ENCODE measurements around the gene HOXD4.

HOXD4 gene

DNA sequence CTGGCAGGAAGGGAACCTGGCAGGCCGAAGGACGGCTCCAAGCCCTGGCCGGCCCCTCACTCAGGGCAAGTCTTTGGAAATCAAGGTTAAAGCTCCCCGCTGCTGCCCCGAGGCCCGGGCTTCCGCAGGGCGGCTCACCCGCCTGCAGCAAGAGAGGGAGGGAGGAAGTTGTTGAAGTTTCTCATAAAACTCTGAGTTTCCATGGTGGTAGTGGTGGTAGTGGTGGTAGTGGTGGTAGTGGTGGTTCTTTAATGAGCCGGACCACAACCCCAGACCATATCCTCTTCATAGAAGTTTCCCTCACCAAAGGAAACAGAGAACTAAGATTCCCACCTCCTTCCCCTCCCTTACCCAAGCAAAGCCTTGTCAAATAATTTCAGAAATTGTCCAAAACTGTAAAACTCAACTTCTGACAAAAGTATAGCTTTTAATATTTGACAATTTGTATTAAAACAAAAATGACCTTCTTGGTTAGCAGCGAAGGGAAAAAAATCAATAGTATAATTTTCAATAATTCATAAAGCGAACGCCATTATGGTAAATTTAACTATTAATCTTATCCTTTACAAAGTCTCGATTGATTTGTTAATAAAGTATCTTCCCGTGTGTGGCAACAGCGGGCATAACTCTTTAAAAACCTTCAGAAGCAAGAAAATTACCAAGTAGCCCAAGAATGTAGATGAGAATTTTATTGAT lies 36.3 kb upstream of the HOXD4 start:
- DNase-seq, result no peak

GRCh38 chr2:176115883-176116813 lies 35.2 kb upstream of the HOXD4 start, which contains the start of gene HOXD10:
Gene HOXD10 (plus strand): TSS chr2:176116778. CDS start chr2:176116834, 56 bp downstream.
- DNase-seq, result no peak

DNA sequence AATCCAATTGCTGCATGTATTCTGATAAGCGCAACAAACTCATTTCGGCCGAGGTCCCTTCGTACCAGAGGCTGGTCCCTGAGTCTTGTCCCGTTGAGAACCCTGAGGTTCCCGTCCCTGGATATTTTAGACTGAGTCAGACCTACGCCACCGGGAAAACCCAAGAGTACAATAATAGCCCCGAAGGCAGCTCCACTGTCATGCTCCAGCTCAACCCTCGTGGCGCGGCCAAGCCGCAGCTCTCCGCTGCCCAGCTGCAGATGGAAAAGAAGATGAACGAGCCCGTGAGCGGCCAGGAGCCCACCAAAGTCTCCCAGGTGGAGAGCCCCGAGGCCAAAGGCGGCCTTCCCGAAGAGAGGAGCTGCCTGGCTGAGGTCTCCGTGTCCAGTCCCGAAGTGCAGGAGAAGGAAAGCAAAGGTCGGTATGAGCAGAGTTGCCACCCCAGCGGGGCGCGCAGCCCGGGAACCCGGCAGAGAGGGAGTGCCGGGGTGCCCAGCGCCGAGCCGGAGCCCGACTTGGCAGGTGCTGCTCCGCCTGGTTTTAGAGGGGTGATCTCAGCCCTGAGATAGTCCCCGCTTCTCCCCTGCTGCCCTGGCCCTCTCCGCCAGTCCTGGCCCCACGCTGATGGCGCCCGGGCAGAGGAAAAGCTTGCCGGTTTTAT lies 34.1 kb upstream of the HOXD4 start:
- DNase-seq, result no peak

DNA sequence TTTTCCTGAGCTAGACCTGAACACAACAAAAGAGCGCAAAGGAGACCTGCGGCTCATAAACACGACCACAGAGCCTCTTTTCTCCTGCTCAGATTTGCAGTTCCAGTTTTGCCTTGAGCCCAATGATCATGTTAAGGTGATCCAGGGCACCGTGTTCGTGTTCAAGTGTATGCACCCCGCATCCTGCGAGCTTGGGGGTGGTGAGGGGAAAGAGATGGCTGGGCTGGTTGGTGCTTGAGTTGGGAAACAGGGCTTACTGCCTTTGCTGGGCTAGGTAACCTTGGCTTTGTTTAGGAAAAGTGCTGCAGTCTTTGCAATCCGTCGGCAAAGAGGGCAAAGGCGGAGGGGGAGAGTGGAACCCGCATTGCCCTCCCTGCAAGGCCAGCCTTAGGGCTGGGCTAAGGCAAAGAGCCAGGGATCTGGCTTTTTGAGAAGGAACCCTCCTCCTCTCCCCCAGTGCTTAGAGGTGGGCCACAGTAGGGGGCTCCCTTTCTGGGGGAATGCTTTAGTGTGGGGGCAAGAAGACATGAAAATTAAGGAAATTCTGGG lies 33.5 kb upstream of the HOXD4 start:
- DNase-seq, result no peak

- peak; percentile 39 for DNase-seq
Observed at GRCh38 chr2:176118601-176119339, 32.6 kb upstream of the HOXD4 start.

DNA sequence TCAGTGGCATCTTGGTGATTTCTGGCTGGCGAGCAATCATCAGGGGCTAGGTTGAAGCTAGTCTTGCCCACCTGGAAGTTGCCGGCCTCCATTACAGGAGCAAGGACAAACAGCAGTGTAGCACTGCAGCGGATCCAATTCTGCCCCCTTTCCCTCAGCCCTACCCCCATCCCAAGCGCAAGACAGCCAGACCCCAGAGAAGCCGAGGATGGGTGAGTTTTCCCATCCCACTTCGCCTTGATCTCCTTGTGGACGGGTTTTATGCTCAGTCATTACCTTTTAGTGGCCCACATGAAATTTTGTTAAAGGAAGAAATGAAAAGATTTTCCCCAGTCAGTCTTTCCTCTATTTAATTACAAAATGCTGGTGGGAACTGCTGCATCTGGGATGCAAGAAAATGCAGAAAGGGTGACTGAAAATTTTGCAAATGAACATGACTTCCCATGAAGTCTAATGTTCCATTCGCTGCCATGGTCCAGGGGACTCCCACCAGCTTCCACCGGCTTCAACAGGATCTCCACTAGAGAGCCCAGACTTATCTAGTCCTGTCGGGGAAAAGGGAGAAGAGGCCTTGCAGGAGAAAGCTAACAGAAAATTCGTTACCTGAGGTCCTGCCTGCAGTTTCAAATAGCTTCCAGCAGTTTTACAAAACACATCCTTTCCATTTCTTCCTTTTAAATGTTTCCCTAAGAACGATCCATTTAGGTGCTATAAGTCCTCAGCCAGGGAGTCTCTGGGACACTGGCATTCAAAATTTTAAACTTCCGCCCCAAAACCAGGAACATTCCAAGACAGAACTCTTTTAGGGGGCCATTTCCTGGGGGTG lies 30.8 kb upstream of the HOXD4 start:
- no peak for DNase-seq

GRCh38 chr2:176121190-176122051 lies 29.9 kb upstream of the HOXD4 start:
- no peak for DNase-seq

- peak; percentile 49 for DNase-seq
Observed at GRCh38 chr2:176122052-176122682, 29.2 kb upstream of the HOXD4 start.

DNA sequence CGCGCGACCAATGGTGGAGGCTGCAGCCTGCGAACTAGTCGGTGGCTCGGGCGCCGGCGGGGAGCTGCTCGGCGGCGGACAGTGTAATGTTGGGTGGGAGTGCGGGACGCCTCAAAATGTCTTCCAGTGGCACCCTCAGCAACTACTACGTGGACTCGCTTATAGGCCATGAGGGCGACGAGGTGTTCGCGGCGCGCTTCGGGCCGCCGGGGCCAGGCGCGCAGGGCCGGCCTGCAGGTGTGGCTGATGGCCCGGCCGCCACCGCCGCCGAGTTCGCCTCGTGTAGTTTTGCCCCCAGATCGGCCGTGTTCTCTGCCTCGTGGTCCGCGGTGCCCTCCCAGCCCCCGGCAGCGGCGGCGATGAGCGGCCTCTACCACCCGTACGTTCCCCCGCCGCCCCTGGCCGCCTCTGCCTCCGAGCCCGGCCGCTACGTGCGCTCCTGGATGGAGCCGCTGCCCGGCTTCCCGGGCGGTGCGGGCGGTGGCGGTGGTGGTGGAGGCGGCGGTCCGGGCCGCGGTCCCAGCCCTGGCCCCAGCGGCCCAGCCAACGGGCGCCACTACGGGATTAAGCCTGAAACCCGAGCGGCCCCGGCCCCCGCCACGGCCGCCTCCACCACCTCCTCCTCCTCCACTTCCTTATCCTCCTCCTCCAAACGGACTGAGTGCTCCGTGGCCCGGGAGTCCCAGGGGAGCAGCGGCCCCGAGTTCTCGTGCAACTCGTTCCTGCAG lies 28.5 kb upstream of the HOXD4 start, which contains the start of gene HOXD9:
HOXD9 (plus strand) TSS at position 37 of the 728 bp plus-strand sequence; CDS start at position 87, 50 bp downstream.
- no peak for DNase-seq

GRCh38 chr2:176123411-176124109 lies 27.8 kb upstream of the HOXD4 start:
- DNase-seq, result no peak

GRCh38 chr2:176124110-176124946 lies 27.0 kb upstream of the HOXD4 start:
- DNase-seq, result no peak

GRCh38 chr2:176124947-176125771 lies 26.2 kb upstream of the HOXD4 start:
- DNase-seq, result no peak

DNA sequence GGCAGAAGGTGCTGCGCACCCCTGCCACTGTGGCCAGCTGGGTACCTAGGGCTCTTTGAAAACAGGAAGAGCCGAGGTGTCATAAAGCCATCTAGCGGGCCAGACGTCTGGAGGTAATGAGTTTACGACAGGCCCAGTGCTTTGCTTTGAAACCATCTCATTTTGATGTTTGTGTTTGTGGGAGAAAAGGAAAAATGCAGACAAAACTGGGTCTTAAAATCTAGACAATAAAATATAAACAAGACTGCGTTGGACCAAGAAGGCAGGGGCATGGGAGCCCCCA lies 25.6 kb upstream of the HOXD4 start:
- DNase-seq, result no peak

DNA sequence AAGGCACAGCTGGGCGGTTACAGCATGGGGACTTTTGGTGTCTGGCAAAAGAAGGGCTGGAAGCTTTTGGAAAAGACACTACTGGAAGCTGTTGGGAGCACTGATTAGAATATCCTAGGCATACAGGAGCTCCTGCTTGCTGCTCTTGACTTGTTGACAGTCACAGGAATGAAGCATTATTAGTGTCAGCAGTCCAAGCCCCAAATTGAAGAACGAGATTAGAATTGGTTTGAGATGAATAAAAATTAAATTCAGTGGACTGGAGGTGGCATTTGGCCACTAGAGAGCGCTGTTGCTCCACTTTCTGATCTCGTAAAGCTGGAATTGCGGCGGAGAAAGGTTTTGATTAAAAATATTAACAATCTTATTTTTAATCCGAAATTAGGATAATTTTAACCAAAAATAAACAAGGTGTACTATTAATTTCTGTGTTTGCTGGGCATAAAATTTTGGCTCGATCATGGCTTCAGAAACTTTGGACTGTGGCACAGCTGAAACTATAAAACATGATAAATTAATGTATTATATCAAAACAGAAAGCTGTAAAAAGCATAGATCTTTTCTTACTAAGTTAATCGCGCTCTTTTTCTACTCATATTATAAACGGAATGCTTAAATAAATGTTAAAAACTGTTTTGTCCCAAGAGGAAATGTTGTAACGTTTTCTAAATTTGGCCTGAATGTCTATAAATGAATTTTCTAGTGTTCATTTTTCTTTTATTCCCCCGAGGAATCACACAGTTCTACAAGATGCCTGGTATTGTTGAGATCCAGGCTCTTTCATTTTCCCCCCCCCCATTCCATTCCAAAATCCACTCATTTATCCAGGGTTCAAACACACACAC lies 24.2 kb upstream of the HOXD4 start:
- no peak for DNase-seq

- no peak for DNase-seq
Observed at GRCh38 chr2:176127774-176128072, 23.6 kb upstream of the HOXD4 start.

All from NCI-H510A (cell line).